ENCODE data around the gene RBMX2. TPM values are rescaled to one million over a fixed set of nuclear protein-coding genes. Genes with fewer than 3 reads are reported as not detected.

RBMX2 gene
- polyA plus RNA-seq, 1 donor from 2014 or later: 68.9 TPM

- Histone ChIP-seq H3K27me3 (ENCODE audit: insufficient read depth, low read depth, low read length) (no peaks in the 10 kb centered on the region), H3K27ac (ENCODE audit: low read length) (no peak overlapping the region), H4K20me1 (ENCODE audit: insufficient read depth) (no peaks in the 10 kb centered on the region), H2AFZ (ENCODE audit: low read depth, low read length) (no peak overlapping the region), H3K36me3 (ENCODE audit: insufficient read depth, low read length) (no peaks in the 10 kb centered on the region), H3F3A (ENCODE audit: insufficient read depth, low read length, poor library complexity, severe bottlenecking) (no peaks in the 10 kb centered on the region), H3K9me2 (ENCODE audit: insufficient read depth, low read length) (no peaks in the 10 kb centered on the region), H3K79me2 (replicated peaks; ENCODE audit: insufficient read depth, low read length) (no peaks in the 10 kb centered on the region), H3K4me3 (ENCODE audit: low read length) (no peak overlapping the region), H3K9me3 (ENCODE audit: low read length) (no peaks in the 10 kb centered on the region), H3K9ac (ENCODE audit: low read length) (no peak overlapping the region), H3K4me2 (ENCODE audit: low read length) (no peak overlapping the region)
- no peak for TF ChIP-seq EZH2 (IDR thresholded peaks at IDR 0.05; ENCODE audit: borderline replicate concordance, insufficient read depth, low read length, poor library complexity, severe bottlenecking)
- no peak for TF ChIP-seq SMC3 (conservative IDR thresholded peaks at IDR 0.05; ENCODE audit: poor library complexity)
- no peak for TF ChIP-seq TAF1 (IDR thresholded peaks at IDR 0.05; ENCODE audit: low read depth)
- no peak for TF ChIP-seq POLR2AphosphoS5 (IDR thresholded peaks at IDR 0.05)
- TF ChIP-seq EP300 (conservative IDR thresholded peaks at IDR 0.05; ENCODE audit: poor library complexity, severe bottlenecking): no peak
- no peak for TF ChIP-seq MXI1 (conservative IDR thresholded peaks at IDR 0.05; ENCODE audit: poor library complexity, severe bottlenecking)
- TF ChIP-seq REST (IDR thresholded peaks at IDR 0.05; ENCODE audit: borderline replicate concordance): no peak
- TF ChIP-seq CTCF (IDR thresholded peaks at IDR 0.05; ENCODE audit: poor library complexity, severe bottlenecking): no peak
- TF ChIP-seq RAD21 (conservative IDR thresholded peaks at IDR 0.05): no peak
Observed at GRCh38 chrX:130378024-130378669, 23.6 kb upstream of the RBMX2 start.

GRCh38 chrX:130385520-130385919 lies 16.3 kb upstream of the RBMX2 start, which contains the start of gene GPR119:
Gene GPR119 (minus strand): TSS chrX:130385674. CDS start chrX:130385447, 227 bp downstream.
- Histone ChIP-seq H3K9ac (ENCODE audit: low read length) (no peak within 1 kb of the TSS), H2AFZ (ENCODE audit: low read depth, low read length) (no peak within 1 kb of the TSS), H3F3A (ENCODE audit: insufficient read depth, low read length, poor library complexity, severe bottlenecking) (no peaks in the 10 kb centered on the region), H3K79me2 (replicated peaks; ENCODE audit: insufficient read depth, low read length) (no peaks in the 10 kb centered on the region), H3K9me3 (ENCODE audit: low read length) (no peaks in the 10 kb centered on the region), H3K9me2 (ENCODE audit: insufficient read depth, low read length) (no peaks in the 10 kb centered on the region), H4K20me1 (ENCODE audit: insufficient read depth) (no peaks in the 10 kb centered on the region), H3K27ac (ENCODE audit: low read length) (no peak within 1 kb of the TSS), H3K36me3 (ENCODE audit: insufficient read depth, low read length) (no peaks in the 10 kb centered on the region), H3K27me3 (ENCODE audit: insufficient read depth, low read depth, low read length) (no peaks in the 10 kb centered on the region), H3K4me2 (ENCODE audit: low read length) (no peak within 1 kb of the TSS), H3K4me3 (ENCODE audit: low read length) (no peak within 1 kb of the TSS)
- TF ChIP-seq RAD21 (conservative IDR thresholded peaks at IDR 0.05) (no peak), EP300 (conservative IDR thresholded peaks at IDR 0.05; ENCODE audit: poor library complexity, severe bottlenecking) (no peak), CTCF (IDR thresholded peaks at IDR 0.05; ENCODE audit: poor library complexity, severe bottlenecking) (no peak), POLR2AphosphoS5 (IDR thresholded peaks at IDR 0.05) (no peak), EZH2 (IDR thresholded peaks at IDR 0.05; ENCODE audit: borderline replicate concordance, insufficient read depth, low read length, poor library complexity, severe bottlenecking) (no peak), REST (IDR thresholded peaks at IDR 0.05; ENCODE audit: borderline replicate concordance) (no peak), MXI1 (conservative IDR thresholded peaks at IDR 0.05; ENCODE audit: poor library complexity, severe bottlenecking) (no peak), TAF1 (IDR thresholded peaks at IDR 0.05; ENCODE audit: low read depth) (no peak), SMC3 (conservative IDR thresholded peaks at IDR 0.05; ENCODE audit: poor library complexity) (no peak)

Measured in neural cell (in vitro differentiated cells).